HAP-1 (cell line): ENCODE measurements around the gene GBGT1.

ENCODE experiments used
- DNase-seq, 2 experiments: peaks; one replicate each; pipeline ENCODE4 v3.0.0-alpha.2; 2016 to 2020; ENCODE audit warnings: low spot score in 2 of 2
- H3K27me3 ChIP-seq: fragments of 250-450 bp; sonication (Bioruptor Pico); 2 replicates; pipeline ENCODE4 v1.5.1; 2020; ENCODE audit warnings: low read depth, mild to moderate bottlenecking, moderate library complexity
- H3K36me3 ChIP-seq: fragments of 250-450 bp; sonication (Bioruptor Pico); replicated peaks from 2 replicates; pipeline ENCODE4 v1.5.1; 2020; ENCODE audit warnings: mild to moderate bottlenecking
- H3K4me1 ChIP-seq: fragments of 250-450 bp; sonication (Bioruptor Pico); 2 replicates; pipeline ENCODE4 v1.5.1; 2020; ENCODE audit warnings: mild to moderate bottlenecking
- H3K4me3 ChIP-seq: fragments of 250-450 bp; sonication (Bioruptor Pico); 2 replicates; pipeline ENCODE4 v1.5.1; 2020; ENCODE audit warnings: mild to moderate bottlenecking, moderate library complexity
- H3K9me3 ChIP-seq: fragments of 250-450 bp; sonication (Bioruptor Pico); 2 replicates; pipeline ENCODE4 v1.5.1; 2020; ENCODE audit warnings: mild to moderate bottlenecking, moderate library complexity
- in situ Hi-C: fragments of 300-500 bp; cut with MboI; formaldehyde crosslinking; loops from 3 replicates; pipeline ENCODE4 v1.14.3; 2020; ENCODE audit warnings: low sequenced_read_pairs, inconsistent platforms, mixed read lengths

The GBGT1 gene

GRCh38 chr9:133109931-133110650 lies 53.6 kb downstream of the GBGT1 start:
- DNase-seq: no peak
- no peak overlapping the region for H3K4me3 ChIP-seq
- in situ Hi-C loops: no loop called here
- no peaks in the 10 kb centered on the region; the same call in 1 of the 2 replicates for H3K4me1 ChIP-seq
- peaks cover 41% of the 10 kb centered on the region for H3K36me3 ChIP-seq
- no peaks in the 10 kb centered on the region for H3K9me3 ChIP-seq
- no peaks in the 10 kb centered on the region for H3K27me3 ChIP-seq

- Histone ChIP-seq H3K4me1 (no peaks in the 10 kb centered on the region), H3K27me3 (no peaks in the 10 kb centered on the region), H3K36me3 (peaks cover 44% of the 10 kb centered on the region), H3K4me3 (no peak overlapping the region), H3K9me3 (no peaks in the 10 kb centered on the region)
- DNase-seq: no peak
- in situ Hi-C loops: no loop called here
These were observed 54.7 kb downstream of the GBGT1 start for GRCh38 chr9:133108794-133109641.

GRCh38 chr9:133107961-133108793 lies 55.5 kb downstream of the GBGT1 start:
- Histone ChIP-seq H3K27me3 (no peaks in the 10 kb centered on the region), H3K36me3 (peaks cover 51% of the 10 kb centered on the region), H3K4me3 (no peak overlapping the region), H3K9me3 (no peaks in the 10 kb centered on the region), H3K4me1 (no peaks in the 10 kb centered on the region)
- DNase-seq: no peak
- in situ Hi-C loops: no loop called here

- in situ Hi-C loops: no loop called here
- DNase-seq: no peak
- Histone ChIP-seq H3K9me3 (no peaks in the 10 kb centered on the region), H3K27me3 (no peaks in the 10 kb centered on the region), H3K4me1 (no peaks in the 10 kb centered on the region), H3K36me3 (peaks cover 60% of the 10 kb centered on the region), H3K4me3 (no peak overlapping the region)
These were observed 56.4 kb downstream of the GBGT1 start for GRCh38 chr9:133107245-133107722.

GRCh38 chr9:133106511-133107244 lies 57.0 kb downstream of the GBGT1 start:
- no peak overlapping the region for H3K4me3 ChIP-seq
- in situ Hi-C loops: no loop called here
- DNase-seq: no peak
- H3K27me3 ChIP-seq: no peaks in the 10 kb centered on the region
- H3K4me1 ChIP-seq: no peaks in the 10 kb centered on the region
- H3K9me3 ChIP-seq: no peaks in the 10 kb centered on the region
- H3K36me3 ChIP-seq: peaks cover 62% of the 10 kb centered on the region

GRCh38 chr9:133105461-133105770 lies 58.3 kb downstream of the GBGT1 start:
- H3K4me1 ChIP-seq: no peaks in the 10 kb centered on the region
- no peak overlapping the region for H3K4me3 ChIP-seq
- H3K9me3 ChIP-seq: no peaks in the 10 kb centered on the region
- H3K27me3 ChIP-seq: no peaks in the 10 kb centered on the region
- peaks cover 70% of the 10 kb centered on the region for H3K36me3 ChIP-seq
- no peak for DNase-seq
- in situ Hi-C loops: no loop called here

- H3K4me3 ChIP-seq: no peak overlapping the region
- in situ Hi-C loops: no loop called here
- no peaks in the 10 kb centered on the region for H3K4me1 ChIP-seq
- H3K27me3 ChIP-seq: no peaks in the 10 kb centered on the region
- no peak for DNase-seq
- H3K9me3 ChIP-seq: no peaks in the 10 kb centered on the region
- H3K36me3 ChIP-seq: peaks cover 70% of the 10 kb centered on the region
These were observed 58.8 kb downstream of the GBGT1 start for GRCh38 chr9:133104718-133105460.

- in situ Hi-C loops: no loop called here
- H3K4me3 ChIP-seq: no peak overlapping the region
- no peak for DNase-seq
- H3K4me1 ChIP-seq: no peaks in the 10 kb centered on the region
- H3K36me3 ChIP-seq: peaks cover 74% of the 10 kb centered on the region
- no peaks in the 10 kb centered on the region for H3K27me3 ChIP-seq
- H3K9me3 ChIP-seq: no peaks in the 10 kb centered on the region
These were observed 59.7 kb downstream of the GBGT1 start for GRCh38 chr9:133103987-133104505.

- H3K4me1 ChIP-seq: no peaks in the 10 kb centered on the region
- DNase-seq: peak in 1 of 2 experiments; percentile 62
- H3K36me3 ChIP-seq: peaks cover 75% of the 10 kb centered on the region
- no peak overlapping the region for H3K4me3 ChIP-seq
- no peaks in the 10 kb centered on the region for H3K9me3 ChIP-seq
- in situ Hi-C loops: no loop called here
- no peaks in the 10 kb centered on the region for H3K27me3 ChIP-seq
These were observed 60.3 kb downstream of the GBGT1 start for GRCh38 chr9:133103183-133103986.
